Measurements from ENCODE around the gene CHRNA9.

DNA sequence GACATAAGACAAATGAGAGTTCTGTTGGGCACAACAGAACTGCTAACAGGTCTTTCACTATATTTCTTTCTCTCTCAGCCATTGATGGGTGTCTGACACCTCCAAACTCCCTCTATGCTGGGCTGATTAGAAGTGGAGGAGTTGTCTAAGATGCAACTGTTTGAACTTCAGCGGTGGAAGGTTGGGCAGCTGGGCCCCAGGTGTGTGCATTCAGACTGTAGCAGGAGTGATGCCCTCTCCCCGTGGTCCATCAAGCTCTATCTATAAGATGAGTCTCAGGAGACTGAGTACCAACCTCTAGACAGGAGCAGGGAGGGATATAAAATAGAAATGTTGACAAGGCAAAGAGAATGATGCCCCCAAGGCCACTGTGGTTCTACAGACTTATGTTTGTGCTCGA is 28.2 kb upstream of the CHRNA9 start:
- TF ChIP-seq, protein P1, sequence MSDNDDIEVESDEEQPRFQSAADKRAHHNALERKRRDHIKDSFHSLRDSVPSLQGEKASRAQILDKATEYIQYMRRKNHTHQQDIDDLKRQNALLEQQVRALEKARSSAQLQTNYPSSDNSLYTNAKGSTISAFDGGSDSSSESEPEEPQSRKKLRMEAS (IDR thresholded peaks at IDR 0.05; ENCODE audit: low read depth, low read length): no peak
- TF ChIP-seq, protein P2, sequence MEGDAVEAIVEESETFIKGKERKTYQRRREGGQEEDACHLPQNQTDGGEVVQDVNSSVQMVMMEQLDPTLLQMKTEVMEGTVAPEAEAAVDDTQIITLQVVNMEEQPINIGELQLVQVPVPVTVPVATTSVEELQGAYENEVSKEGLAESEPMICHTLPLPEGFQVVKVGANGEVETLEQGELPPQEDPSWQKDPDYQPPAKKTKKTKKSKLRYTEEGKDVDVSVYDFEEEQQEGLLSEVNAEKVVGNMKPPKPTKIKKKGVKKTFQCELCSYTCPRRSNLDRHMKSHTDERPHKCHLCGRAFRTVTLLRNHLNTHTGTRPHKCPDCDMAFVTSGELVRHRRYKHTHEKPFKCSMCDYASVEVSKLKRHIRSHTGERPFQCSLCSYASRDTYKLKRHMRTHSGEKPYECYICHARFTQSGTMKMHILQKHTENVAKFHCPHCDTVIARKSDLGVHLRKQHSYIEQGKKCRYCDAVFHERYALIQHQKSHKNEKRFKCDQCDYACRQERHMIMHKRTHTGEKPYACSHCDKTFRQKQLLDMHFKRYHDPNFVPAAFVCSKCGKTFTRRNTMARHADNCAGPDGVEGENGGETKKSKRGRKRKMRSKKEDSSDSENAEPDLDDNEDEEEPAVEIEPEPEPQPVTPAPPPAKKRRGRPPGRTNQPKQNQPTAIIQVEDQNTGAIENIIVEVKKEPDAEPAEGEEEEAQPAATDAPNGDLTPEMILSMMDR (IDR thresholded peaks at IDR 0.05; ENCODE audit: low read depth, low read length): no peak
- TF ChIP-seq POLR2A (IDR thresholded peaks at IDR 0.05; ENCODE audit: extremely low read depth, insufficient read length): no peak
- TF ChIP-seq MYC (IDR thresholded peaks at IDR 0.05; ENCODE audit: low read depth, low read length): no peak

Data from NB4 (cell line).